K562 (cell line): Measurements from ENCODE around the gene SEZ6. TPM values are rescaled to one million over a fixed set of nuclear protein-coding genes. Genes with fewer than 3 reads are reported as not detected.

ENCODE experiments used
- ADNP ChIP-seq: fragments of 200-800 bp; sonication (Bioruptor generic); IDR thresholded peaks from 2 replicates; pipeline ENCODE4 v1.6.1; 2016; ENCODE audit warnings: missing genetic modification characterization, missing compliant biosample characterization
- ATF1 ChIP-seq, 2 experiments: fragments of 450-650 bp in 1 of 2; IDR thresholded peaks; 2 replicates each; pipeline ENCODE4 v1.6.1; 2016; ENCODE audit warnings: missing compliant biosample characterization in 1 of 2, missing genetic modification characterization in 1 of 2
- CEBPG ChIP-seq, 3 experiments: fragments of 200-800 bp in 1 of 3; sonication (Bioruptor generic) in 1 of 3; sonication (generic) in 1 of 3; formaldehyde crosslinking in 1 of 3; IDR thresholded peaks in 2 of 3; conservative IDR thresholded peaks in 1 of 3; 2 replicates each; pipeline versions ENCODE4 v1.6.1 to v1.8.0; 2016 to 2022; ENCODE audit warnings: missing compliant biosample characterization in 2 of 3, missing genetic modification characterization in 2 of 3, mild to moderate bottlenecking in 1 of 3, missing genetic modification reagents in 1 of 3
- GABPA ChIP-seq: fragments of 200-800 bp; sonication (Bioruptor generic); conservative IDR thresholded peaks from 2 replicates; pipeline ENCODE4 v1.6.1; 2016; ENCODE audit warnings: low read depth, missing genetic modification characterization, missing compliant biosample characterization
- L3MBTL2 ChIP-seq: fragments of 450-650 bp; IDR thresholded peaks from 2 replicates; pipeline ENCODE4 v1.6.1; 2016; ENCODE audit warnings: mild to moderate bottlenecking, moderate library complexity
- LCOR ChIP-seq: sonication (generic); formaldehyde crosslinking; IDR thresholded peaks from 2 replicates; pipeline ENCODE4 v1.8.0; 2022; ENCODE audit warnings: mild to moderate bottlenecking, missing genetic modification reagents
- POLR2AphosphoS2 ChIP-seq: IDR thresholded peaks from 2 replicates; pipeline ENCODE4 v1.6.1; 2012; ENCODE audit warnings: low read length, improper control_type of control experiment
- RBM34 ChIP-seq: fragments of 200-400 bp; formaldehyde crosslinking; IDR thresholded peaks from 2 replicates; pipeline ENCODE4 v1.6.1; 2018; ENCODE audit warnings: low read length, borderline replicate concordance; ENCODE audit not compliant: insufficient read depth
- ZNF124 ChIP-seq: sonication (generic); formaldehyde crosslinking; IDR thresholded peaks from 2 replicates; pipeline ENCODE4 v1.8.1; 2022; ENCODE audit warnings: missing genetic modification reagents
- ZNF140 ChIP-seq: fragments of 250-450 bp; sonication (Bioruptor Pico); IDR thresholded peaks from 2 replicates; pipeline ENCODE4 v1.8.0; 2021; ENCODE audit warnings: moderate library complexity, mild to moderate bottlenecking, inconsistent platforms
- ZNF197 ChIP-seq: fragments of 200-800 bp; sonication (Bioruptor generic); IDR thresholded peaks from 2 replicates; pipeline ENCODE4 v1.6.1; 2016; ENCODE audit warnings: low read depth, missing genetic modification characterization, missing compliant biosample characterization
- ZNF253 ChIP-seq: fragments of 250-450 bp; sonication (Bioruptor Pico); conservative IDR thresholded peaks from 2 replicates; pipeline ENCODE4 v1.6.1; 2021; ENCODE audit warnings: mild to moderate bottlenecking
- ZSCAN32 ChIP-seq: fragments of 450-650 bp; formaldehyde crosslinking; IDR thresholded peaks from 2 replicates; pipeline ENCODE4 v1.4.0; 2020; ENCODE audit warnings: mild to moderate bottlenecking, moderate library complexity
- polyA plus RNA-seq, 8 experiments: library from polyadenylated mRNA; depleted of rRNA in 4 of 8; stranded (reverse) in 5 of 8; unstranded in 3 of 8; fragments of >200 nt; fragmentation: Nextera tagmentation in 2 of 8; fragmentation: Illumina TruSeq in 1 of 8; extraction: Ambion mirVana in 2 of 8; extraction: Trizol in 1 of 8; gene quantifications; 2 replicates each; pipeline versions ENCODE4 v1.2.1 to v1.2.3, GENCODE V29; 2011 to 2014; ENCODE audit warnings: inconsistent platforms in 1 of 8, missing spikeins in 1 of 8
- total RNA-seq, 7 experiments: library from RNA; depleted of rRNA in 6 of 7; stranded (reverse); fragments of >200 nt in 6 of 7; fragmentation: Illumina TruSeq in 2 of 7; extraction: Trizol in 2 of 7; gene quantifications; 2 replicates each; pipeline versions ENCODE4 v1.2.1 to v1.2.3, GENCODE V29; 2011 to 2021; ENCODE audit warnings: low replicate concordance in 1 of 7
- TF ChIP-seq, protein P1 (sequence below): fragments of 250-450 bp; sonication (Bioruptor Pico); IDR thresholded peaks from 2 replicates; pipeline ENCODE4 v1.4.0; 2020; ENCODE audit warnings: mild to moderate bottlenecking, moderate library complexity, borderline replicate concordance
- TF ChIP-seq, protein P2 (sequence below): fragments of 450-650 bp; IDR thresholded peaks from 2 replicates; pipeline ENCODE4 v1.6.1; 2018; ENCODE audit not compliant: partially characterized antibody
- TF ChIP-seq, protein P3 (sequence below), 2 experiments: fragments of 450-650 bp; IDR thresholded peaks; 2 replicates each; pipeline ENCODE4 v1.6.1; 2016
- TF ChIP-seq, protein P4 (sequence below): sonication (generic); formaldehyde crosslinking; IDR thresholded peaks from 2 replicates; pipeline ENCODE4 v1.8.0; 2022; ENCODE audit warnings: missing genetic modification reagents, mild to moderate bottlenecking, borderline replicate concordance

The SEZ6 gene
- total and polyA plus RNA-seq, 9 of the 15 experiments (the other 6 are each of a cell fraction or from before 2014, with no cell fraction given), result not detected

DNA sequence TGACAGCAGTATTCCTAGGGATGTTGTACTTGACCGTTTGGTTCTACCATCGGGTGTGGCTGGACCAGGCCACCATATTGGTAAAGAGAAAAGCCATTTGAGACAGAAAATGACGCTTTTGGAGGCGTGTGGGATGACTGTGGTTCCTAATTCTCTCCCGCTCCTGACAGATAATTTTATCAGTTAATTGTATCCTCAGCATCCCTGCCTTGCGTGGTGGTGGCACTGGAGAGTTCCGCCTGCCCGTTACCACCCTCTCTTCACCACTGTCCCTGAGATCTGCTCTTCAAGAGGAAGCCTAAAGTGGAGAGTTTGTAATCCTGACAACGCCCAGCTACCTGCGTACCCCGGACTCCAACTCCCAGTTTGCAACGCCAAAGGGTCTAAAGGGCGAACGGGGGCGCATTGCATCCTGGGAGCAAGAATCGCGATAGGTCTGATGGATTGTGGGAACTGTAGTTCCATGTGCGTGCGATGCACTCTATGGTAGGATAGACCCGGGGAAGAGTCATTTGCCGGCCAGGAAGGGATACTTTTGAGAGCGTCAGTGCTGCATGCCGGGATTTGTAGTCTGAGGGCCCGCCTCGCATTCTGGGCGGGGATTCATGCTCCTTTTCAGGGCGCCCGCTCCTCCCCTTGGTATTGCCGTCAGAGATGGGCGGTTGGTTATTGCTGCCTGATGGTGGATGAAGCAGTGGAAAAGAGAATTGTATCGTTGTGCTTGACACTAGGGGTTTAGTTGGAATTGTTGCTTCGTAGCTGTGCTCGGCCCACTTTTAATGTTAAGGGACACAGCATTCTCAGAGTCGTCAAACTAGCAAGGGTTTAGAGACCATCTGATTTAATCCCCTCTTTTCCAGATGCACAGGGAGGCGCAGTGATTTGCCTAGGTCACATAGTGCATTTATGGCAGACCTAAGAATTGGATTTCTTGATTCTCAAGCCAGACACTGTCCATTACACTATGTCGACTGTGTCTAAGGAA, 53.5 kb downstream of the SEZ6 start (continued):
- TF ChIP-seq, protein P1, sequence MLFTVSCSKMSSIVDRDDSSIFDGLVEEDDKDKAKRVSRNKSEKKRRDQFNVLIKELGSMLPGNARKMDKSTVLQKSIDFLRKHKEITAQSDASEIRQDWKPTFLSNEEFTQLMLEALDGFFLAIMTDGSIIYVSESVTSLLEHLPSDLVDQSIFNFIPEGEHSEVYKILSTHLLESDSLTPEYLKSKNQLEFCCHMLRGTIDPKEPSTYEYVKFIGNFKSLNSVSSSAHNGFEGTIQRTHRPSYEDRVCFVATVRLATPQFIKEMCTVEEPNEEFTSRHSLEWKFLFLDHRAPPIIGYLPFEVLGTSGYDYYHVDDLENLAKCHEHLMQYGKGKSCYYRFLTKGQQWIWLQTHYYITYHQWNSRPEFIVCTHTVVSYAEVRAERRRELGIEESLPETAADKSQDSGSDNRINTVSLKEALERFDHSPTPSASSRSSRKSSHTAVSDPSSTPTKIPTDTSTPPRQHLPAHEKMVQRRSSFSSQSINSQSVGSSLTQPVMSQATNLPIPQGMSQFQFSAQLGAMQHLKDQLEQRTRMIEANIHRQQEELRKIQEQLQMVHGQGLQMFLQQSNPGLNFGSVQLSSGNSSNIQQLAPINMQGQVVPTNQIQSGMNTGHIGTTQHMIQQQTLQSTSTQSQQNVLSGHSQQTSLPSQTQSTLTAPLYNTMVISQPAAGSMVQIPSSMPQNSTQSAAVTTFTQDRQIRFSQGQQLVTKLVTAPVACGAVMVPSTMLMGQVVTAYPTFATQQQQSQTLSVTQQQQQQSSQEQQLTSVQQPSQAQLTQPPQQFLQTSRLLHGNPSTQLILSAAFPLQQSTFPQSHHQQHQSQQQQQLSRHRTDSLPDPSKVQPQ (CRISPR knock-in tag), result no peak
- TF ChIP-seq RBM34 (no peak), ADNP (no peak), L3MBTL2 (peak; percentile 74; the same call in 1 of the 2 replicates), GABPA (tag) (peak; percentile 93), ZNF124 (CRISPR knock-in tag) (no peak), ZNF197 (CRISPR knock-in tag) (peak; percentile 99), POLR2AphosphoS2 (no peak), ATF1 (CRISPR knock-in tag; IDR thresholded peaks at IDR 0.05) (no peak), ATF1 (tag; IDR thresholded peaks at IDR 0.05) (peak; percentile 94), ZNF253 (CRISPR knock-in tag) (no peak; the same call in 1 of the 2 replicates), ZSCAN32 (CRISPR knock-in tag) (no peak), ZNF140 (CRISPR knock-in tag) (no peak), LCOR (CRISPR knock-in tag) (0 out of 2 replicates have a peak, but pooled peaks have one; percentile 45), CEBPG (CRISPR knock-in tag; IDR thresholded peaks at IDR 0.05) (no peak), CEBPG (tag; conservative IDR thresholded peaks at IDR 0.05 in 1 of 2, IDR thresholded peaks at IDR 0.05 in 1 of 2) (no peak)
- TF ChIP-seq, protein P2, sequence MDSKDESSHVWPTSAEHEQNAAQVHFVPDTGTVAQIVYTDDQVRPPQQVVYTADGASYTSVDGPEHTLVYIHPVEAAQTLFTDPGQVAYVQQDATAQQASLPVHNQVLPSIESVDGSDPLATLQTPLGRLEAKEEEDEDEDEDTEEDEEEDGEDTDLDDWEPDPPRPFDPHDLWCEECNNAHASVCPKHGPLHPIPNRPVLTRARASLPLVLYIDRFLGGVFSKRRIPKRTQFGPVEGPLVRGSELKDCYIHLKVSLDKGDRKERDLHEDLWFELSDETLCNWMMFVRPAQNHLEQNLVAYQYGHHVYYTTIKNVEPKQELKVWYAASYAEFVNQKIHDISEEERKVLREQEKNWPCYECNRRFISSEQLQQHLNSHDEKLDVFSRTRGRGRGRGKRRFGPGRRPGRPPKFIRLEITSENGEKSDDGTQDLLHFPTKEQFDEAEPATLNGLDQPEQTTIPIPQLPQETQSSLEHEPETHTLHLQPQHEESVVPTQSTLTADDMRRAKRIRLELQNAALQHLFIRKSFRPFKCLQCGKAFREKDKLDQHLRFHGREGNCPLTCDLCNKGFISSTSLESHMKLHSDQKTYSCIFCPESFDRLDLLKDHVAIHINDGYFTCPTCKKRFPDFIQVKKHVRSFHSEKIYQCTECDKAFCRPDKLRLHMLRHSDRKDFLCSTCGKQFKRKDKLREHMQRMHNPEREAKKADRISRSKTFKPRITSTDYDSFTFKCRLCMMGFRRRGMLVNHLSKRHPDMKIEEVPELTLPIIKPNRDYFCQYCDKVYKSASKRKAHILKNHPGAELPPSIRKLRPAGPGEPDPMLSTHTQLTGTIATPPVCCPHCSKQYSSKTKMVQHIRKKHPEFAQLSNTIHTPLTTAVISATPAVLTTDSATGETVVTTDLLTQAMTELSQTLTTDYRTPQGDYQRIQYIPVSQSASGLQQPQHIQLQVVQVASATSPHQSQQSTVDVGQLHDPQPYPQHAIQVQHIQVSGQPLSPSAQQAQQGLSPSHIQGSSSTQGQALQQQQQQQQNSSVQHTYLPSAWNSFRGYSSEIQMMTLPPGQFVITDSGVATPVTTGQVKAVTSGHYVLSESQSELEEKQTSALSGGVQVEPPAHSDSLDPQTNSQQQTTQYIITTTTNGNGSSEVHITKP, result peak; percentile 79
- TF ChIP-seq, protein P3, sequence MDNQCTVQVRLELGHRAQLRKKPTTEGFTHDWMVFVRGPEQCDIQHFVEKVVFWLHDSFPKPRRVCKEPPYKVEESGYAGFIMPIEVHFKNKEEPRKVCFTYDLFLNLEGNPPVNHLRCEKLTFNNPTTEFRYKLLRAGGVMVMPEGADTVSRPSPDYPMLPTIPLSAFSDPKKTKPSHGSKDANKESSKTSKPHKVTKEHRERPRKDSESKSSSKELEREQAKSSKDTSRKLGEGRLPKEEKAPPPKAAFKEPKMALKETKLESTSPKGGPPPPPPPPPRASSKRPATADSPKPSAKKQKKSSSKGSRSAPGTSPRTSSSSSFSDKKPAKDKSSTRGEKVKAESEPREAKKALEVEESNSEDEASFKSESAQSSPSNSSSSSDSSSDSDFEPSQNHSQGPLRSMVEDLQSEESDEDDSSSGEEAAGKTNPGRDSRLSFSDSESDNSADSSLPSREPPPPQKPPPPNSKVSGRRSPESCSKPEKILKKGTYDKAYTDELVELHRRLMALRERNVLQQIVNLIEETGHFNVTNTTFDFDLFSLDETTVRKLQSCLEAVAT (IDR thresholded peaks at IDR 0.05), result peak; percentile 22 to 76; a peak in 2 of 4 replicates
- TF ChIP-seq, protein P4, sequence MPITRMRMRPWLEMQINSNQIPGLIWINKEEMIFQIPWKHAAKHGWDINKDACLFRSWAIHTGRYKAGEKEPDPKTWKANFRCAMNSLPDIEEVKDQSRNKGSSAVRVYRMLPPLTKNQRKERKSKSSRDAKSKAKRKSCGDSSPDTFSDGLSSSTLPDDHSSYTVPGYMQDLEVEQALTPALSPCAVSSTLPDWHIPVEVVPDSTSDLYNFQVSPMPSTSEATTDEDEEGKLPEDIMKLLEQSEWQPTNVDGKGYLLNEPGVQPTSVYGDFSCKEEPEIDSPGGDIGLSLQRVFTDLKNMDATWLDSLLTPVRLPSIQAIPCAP (CRISPR knock-in tag), result no peak
